ENCODE data around the gene CHADL. TPM values are rescaled to one million over a fixed set of nuclear protein-coding genes. Genes with fewer than 3 reads are reported as not detected.
"Not testable (repeated sequence)": the region's sequence is repeated elsewhere in the genome, so short reads cannot be mapped to it uniquely, and the experiment has no call there.

The CHADL gene
- polyA plus RNA-seq, 4 donors, result 0.54 to 2.3 (median 1.4) TPM; not detected in 1

DNA sequence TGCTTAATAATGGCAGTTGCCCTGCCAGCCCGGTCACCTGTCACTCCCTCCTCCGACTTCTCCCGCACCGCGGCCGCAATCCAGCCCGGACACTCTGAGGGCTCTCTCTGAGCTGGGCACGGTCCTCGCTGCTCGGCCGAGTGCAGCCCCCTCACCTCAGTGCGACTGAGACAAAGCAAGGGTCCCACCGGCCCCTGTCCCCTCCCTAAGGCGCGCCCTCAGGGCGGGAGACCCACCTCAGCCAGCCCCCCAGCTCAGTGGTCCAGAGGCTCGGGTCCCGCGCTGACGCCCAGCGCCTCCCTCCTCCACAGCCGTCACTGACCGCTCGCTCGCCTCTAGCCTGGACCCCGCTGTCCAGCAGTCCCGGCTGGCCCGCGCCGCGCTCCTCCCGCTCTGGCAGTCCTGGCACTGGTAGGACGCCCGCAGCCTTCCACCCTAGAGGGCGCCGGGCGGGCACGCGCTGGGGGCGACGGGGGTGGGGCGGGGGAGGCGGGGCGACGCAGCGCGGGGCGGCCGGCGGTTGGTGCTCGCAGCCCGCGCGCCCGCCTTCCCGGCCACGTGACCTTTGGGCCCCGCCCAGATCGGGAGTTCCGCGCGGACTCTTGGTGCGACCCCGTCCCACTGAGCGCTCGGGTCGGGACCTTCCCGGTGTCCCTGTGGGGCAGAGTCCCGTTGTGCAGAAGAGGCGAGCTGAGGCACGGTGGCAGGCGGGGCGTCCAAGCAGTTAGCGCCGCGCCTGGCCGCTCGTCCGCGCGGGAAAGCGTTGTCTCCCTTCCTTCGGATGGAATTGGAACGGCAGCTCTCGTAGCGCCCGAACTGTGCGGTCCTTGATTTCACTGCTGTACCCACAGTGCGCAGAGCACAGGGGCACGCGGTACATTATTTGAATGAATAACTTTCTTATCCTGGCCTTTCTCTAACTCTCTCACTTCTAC is 43.4 kb downstream of the CHADL start:
- FAIRE-seq, result no peak
- DNase-seq, result peak; percentile 81 to 91
- Histone ChIP-seq H3K27me3 (ENCODE audit: control insufficient read depth in 3 of 3, insufficient read depth in 3 of 3, low read length in 3 of 3) (peaks cover 0 to 9% (median 0%) of the 10 kb centered on the region in 3 donors), H3K4me1 (ENCODE audit: control insufficient read depth in 3 of 3, insufficient read depth in 2 of 3, low read depth in 1 of 3, low read length in 2 of 3) (peaks cover 0 to 15% (median 0%) of the 10 kb centered on the region in 3 donors), H3K27ac (ENCODE audit: low read depth in 1 of 3, low read length in 2 of 3) (peak overlapping the region in 1 of 3 donors; percentile 39), H3K9me3 (ENCODE audit: control insufficient read depth in 2 of 2, insufficient read depth in 1 of 2, low read depth in 1 of 2, low read length in 1 of 2) (no peaks in the 10 kb centered on the region), H3K36me3 (ENCODE audit: control insufficient read depth in 3 of 3, insufficient read depth in 2 of 3, low read depth in 1 of 3, low read length in 3 of 3) (no peaks in the 10 kb centered on the region), H3K4me3 (ENCODE audit: low read depth in 1 of 3, low read length in 3 of 3) (peak overlapping the region; percentile 53 to 72 (median 68))
- 0 to 1% (median 1%) methylated on average over 53 to 91 of the region's 91 CpGs for WGBS, 3 donors

DNA sequence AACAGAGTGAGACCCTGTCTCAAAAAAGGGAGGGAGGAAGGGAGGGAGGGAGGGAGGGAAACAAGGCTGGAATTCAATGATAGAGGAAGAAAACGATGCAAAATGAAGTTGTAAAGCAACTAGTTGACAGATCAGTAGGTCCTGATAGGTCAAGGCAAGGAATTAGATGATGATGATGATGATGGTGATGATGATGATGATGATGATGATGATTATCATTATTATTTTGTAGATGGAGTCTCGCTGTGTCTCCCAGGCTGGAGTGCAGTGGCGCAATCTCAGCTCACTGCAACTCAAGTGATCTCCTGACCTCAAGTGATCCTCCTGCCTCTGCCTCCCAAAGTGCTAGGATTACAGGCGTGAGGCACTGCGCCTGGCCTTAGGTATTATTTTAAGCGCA is 46.9 kb downstream of the CHADL start:
- Histone ChIP-seq H3K4me1 (ENCODE audit: control insufficient read depth in 3 of 3, insufficient read depth in 2 of 3, low read depth in 1 of 3, low read length in 2 of 3) (peaks cover 0 to 15% (median 0%) of the 10 kb centered on the region in 3 donors), H3K9me3 (ENCODE audit: control insufficient read depth in 2 of 2, insufficient read depth in 1 of 2, low read depth in 1 of 2, low read length in 1 of 2) (no peaks in the 10 kb centered on the region), H3K27me3 (ENCODE audit: control insufficient read depth in 3 of 3, insufficient read depth in 3 of 3, low read length in 3 of 3) (no peaks in the 10 kb centered on the region), H3K4me3 (ENCODE audit: low read depth in 1 of 3, low read length in 3 of 3) (no peak overlapping the region), H3K36me3 (ENCODE audit: control insufficient read depth in 3 of 3, insufficient read depth in 2 of 3, low read depth in 1 of 3, low read length in 3 of 3) (no peaks in the 10 kb centered on the region), H3K27ac (ENCODE audit: low read depth in 1 of 3, low read length in 2 of 3) (no peak overlapping the region)
- DNase-seq, result no peak
- FAIRE-seq, result no peak
- 91 to 94% (median 93%) methylated on average over 6 of the region's 6 CpGs for WGBS, 3 donors

- WGBS, 3 donors, result 54 to 77% (median 71%) methylated on average over 2 of the region's 2 CpGs
- FAIRE-seq (no peak), DNase-seq (no peak)
- no peaks in the 10 kb centered on the region for H3K9me3 ChIP-seq (ENCODE audit: control insufficient read depth in 2 of 2, insufficient read depth in 1 of 2, low read depth in 1 of 2, low read length in 1 of 2)
- H3K36me3 ChIP-seq (ENCODE audit: control insufficient read depth in 3 of 3, insufficient read depth in 2 of 3, low read depth in 1 of 3, low read length in 3 of 3), result no peaks in the 10 kb centered on the region
- H3K27me3 ChIP-seq (ENCODE audit: control insufficient read depth in 3 of 3, insufficient read depth in 3 of 3, low read length in 3 of 3), result no peaks in the 10 kb centered on the region
- no peak overlapping the region for H3K4me3 ChIP-seq (ENCODE audit: low read depth in 1 of 3, low read length in 3 of 3)
- H3K27ac ChIP-seq (ENCODE audit: low read depth in 1 of 3, low read length in 2 of 3), result no peak overlapping the region
- no peaks in the 10 kb centered on the region for H3K4me1 ChIP-seq (ENCODE audit: control insufficient read depth in 3 of 3, insufficient read depth in 2 of 3, low read depth in 1 of 3, low read length in 2 of 3)
These were observed 49.3 kb downstream of the CHADL start for GRCh38 chr22:41191467-41191866.

- Histone ChIP-seq H3K27me3 (ENCODE audit: control insufficient read depth in 3 of 3, insufficient read depth in 3 of 3, low read length in 3 of 3) (no peaks in the 10 kb centered on the region), H3K4me1 (ENCODE audit: control insufficient read depth in 3 of 3, insufficient read depth in 2 of 3, low read depth in 1 of 3, low read length in 2 of 3) (peaks cover 0 to 2% (median 0%) of the 10 kb centered on the region in 3 donors), H3K4me3 (ENCODE audit: low read depth in 1 of 3, low read length in 3 of 3) (no peak overlapping the region), H3K9me3 (ENCODE audit: control insufficient read depth in 2 of 2, insufficient read depth in 1 of 2, low read depth in 1 of 2, low read length in 1 of 2) (no peaks in the 10 kb centered on the region), H3K27ac (ENCODE audit: low read depth in 1 of 3, low read length in 2 of 3) (no peak overlapping the region), H3K36me3 (ENCODE audit: control insufficient read depth in 3 of 3, insufficient read depth in 2 of 3, low read depth in 1 of 3, low read length in 3 of 3) (no peaks in the 10 kb centered on the region)
- FAIRE-seq (no peak), DNase-seq (no peak)
- WGBS, 3 donors, result 62 to 87% (median 75%) methylated on average over 3 of the region's 3 CpGs
These were observed 56.1 kb downstream of the CHADL start for GRCh38 chr22:41184679-41185078.

DNA sequence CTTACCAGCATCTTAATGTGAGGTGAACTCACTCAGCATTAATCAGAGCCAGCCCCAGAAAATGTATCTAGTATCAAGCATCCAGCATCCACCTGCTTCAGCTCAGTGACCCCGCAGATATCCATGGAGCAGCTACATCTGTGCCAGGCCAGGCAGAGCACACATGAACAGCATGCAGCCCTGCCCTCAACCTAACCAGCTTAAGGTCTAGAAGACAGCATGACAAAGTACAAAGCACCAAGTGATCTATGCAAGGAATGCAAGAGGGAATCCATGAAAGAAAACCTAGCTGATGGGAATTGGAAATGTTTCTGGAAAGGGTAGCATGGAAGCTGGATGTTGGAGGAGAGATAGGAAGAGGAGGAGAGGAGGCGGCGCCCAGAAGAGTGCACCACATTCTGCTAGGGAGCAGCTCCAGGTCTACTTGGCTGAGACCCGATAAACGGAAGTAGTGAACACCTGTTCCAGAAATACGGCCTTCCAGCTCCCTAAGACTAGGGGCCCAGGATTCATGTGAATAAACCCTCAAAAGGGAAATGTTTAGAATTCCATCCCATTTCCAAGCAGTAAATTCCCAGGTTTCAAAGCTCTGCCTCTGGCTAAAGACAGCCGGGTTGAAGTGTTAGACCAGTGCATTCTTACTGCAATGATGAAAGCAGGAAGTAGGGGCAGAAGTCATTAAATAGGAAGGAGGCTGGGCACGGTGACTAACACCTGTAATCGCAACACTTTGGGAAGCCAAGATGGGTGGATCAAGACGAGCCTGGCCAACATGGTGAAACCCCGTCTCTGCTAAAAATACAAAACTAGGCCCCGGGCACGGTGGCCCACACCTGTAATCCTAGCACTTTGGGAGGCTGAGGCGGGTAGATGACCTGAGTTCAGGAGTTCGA is 59.1 kb downstream of the CHADL start:
- H3K27ac ChIP-seq (ENCODE audit: low read depth in 1 of 3, low read length in 2 of 3), result peak overlapping the region in 2 of 3 donors; percentile 16 to 51
- H3K4me1 ChIP-seq (ENCODE audit: control insufficient read depth in 3 of 3, insufficient read depth in 2 of 3, low read depth in 1 of 3, low read length in 2 of 3), result peaks cover 0 to 2% (median 0%) of the 10 kb centered on the region in 3 donors
- peaks cover 7 to 25% (median 20%) of the 10 kb centered on the region in 3 donors for H3K36me3 ChIP-seq (ENCODE audit: control insufficient read depth in 3 of 3, insufficient read depth in 2 of 3, low read depth in 1 of 3, low read length in 3 of 3)
- DNase-seq (peak in 1 of 2 donors; percentile 78), FAIRE-seq (no peak)
- no peaks in the 10 kb centered on the region for H3K9me3 ChIP-seq (ENCODE audit: control insufficient read depth in 2 of 2, insufficient read depth in 1 of 2, low read depth in 1 of 2, low read length in 1 of 2)
- H3K4me3 ChIP-seq (ENCODE audit: low read depth in 1 of 3, low read length in 3 of 3), result no peak overlapping the region
- 41 to 76% (median 62%) methylated on average over 15 of the region's 15 CpGs for WGBS, 3 donors
- no peaks in the 10 kb centered on the region for H3K27me3 ChIP-seq (ENCODE audit: control insufficient read depth in 3 of 3, insufficient read depth in 3 of 3, low read length in 3 of 3)

DNA sequence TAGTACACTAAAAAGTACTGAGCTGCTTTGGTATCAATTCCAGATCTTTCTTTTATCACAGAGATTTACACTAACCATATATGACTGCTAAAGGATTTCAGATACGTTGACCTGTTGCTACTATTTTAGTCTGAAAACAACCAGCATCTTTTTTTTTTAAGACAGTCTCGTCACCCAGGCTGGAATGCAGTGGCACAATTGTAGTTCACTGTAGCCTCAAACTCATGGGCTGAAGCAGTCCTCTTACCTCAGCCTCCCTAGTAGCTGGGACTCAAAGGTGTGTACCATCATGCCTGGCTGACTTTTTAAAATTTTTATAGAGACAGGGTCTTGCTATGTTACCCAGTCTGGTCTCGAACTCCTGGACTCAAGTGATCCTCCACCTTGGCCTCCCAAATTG is 59.8 kb downstream of the CHADL start:
- peaks cover 0 to 2% (median 0%) of the 10 kb centered on the region in 3 donors for H3K4me1 ChIP-seq (ENCODE audit: control insufficient read depth in 3 of 3, insufficient read depth in 2 of 3, low read depth in 1 of 3, low read length in 2 of 3)
- FAIRE-seq, result no peak
- H3K27ac ChIP-seq (ENCODE audit: low read depth in 1 of 3, low read length in 2 of 3), result no peak overlapping the region
- H3K9me3 ChIP-seq (ENCODE audit: control insufficient read depth in 2 of 2, insufficient read depth in 1 of 2, low read depth in 1 of 2, low read length in 1 of 2), result no peaks in the 10 kb centered on the region
- WGBS, 3 donors, result 81 to 84% (median 84%) methylated on average over 3 of the region's 3 CpGs
- no peak for DNase-seq
- no peaks in the 10 kb centered on the region for H3K27me3 ChIP-seq (ENCODE audit: control insufficient read depth in 3 of 3, insufficient read depth in 3 of 3, low read length in 3 of 3)
- no peak overlapping the region for H3K4me3 ChIP-seq (ENCODE audit: low read depth in 1 of 3, low read length in 3 of 3)
- H3K36me3 ChIP-seq (ENCODE audit: control insufficient read depth in 3 of 3, insufficient read depth in 2 of 3, low read depth in 1 of 3, low read length in 3 of 3), result peaks cover 11 to 31% (median 22%) of the 10 kb centered on the region in 3 donors

GRCh38 chr22:41180362-41180761 is 60.4 kb downstream of the CHADL start:
- not testable (repeated sequence) for FAIRE-seq; H3K9me3 ChIP-seq (ENCODE audit: control insufficient read depth in 2 of 2, insufficient read depth in 1 of 2, low read depth in 1 of 2, low read length in 1 of 2); H3K4me3 ChIP-seq (ENCODE audit: low read depth in 1 of 3, low read length in 3 of 3); H3K27me3 ChIP-seq (ENCODE audit: control insufficient read depth in 3 of 3, insufficient read depth in 3 of 3, low read length in 3 of 3); DNase-seq; H3K27ac ChIP-seq (ENCODE audit: low read depth in 1 of 3, low read length in 2 of 3); H3K4me1 ChIP-seq (ENCODE audit: control insufficient read depth in 3 of 3, insufficient read depth in 2 of 3, low read depth in 1 of 3, low read length in 2 of 3)
- 91 to 96% (median 95%) methylated on average over 6 of the region's 6 CpGs for WGBS, 3 donors
- H3K36me3 ChIP-seq (ENCODE audit: control insufficient read depth in 3 of 3, insufficient read depth in 2 of 3, low read depth in 1 of 3, low read length in 3 of 3), result peaks cover 11 to 34% (median 26%) of the 10 kb centered on the region in 3 donors

All from small intestine (tissue), 7 donors.